HCT116 (cell line): ENCODE measurements around the gene FLNC. TPM values are rescaled to one million over a fixed set of nuclear protein-coding genes. Genes with fewer than 3 reads are reported as not detected.

Source experiments
- ATAC-seq: fragments of 200-7000 bp; cut with Tn5 transposase; 2 replicates; pipeline ENCODE4 v1.9.1; 2020; ENCODE audit warnings: mild to moderate bottlenecking, moderate library complexity
- BruUV-seq: library from RNA; stranded (reverse); fragments of 400-500 nt; replicated peaks from 2 replicates; lab custom pipeline; 2021; lab: Mats Ljungman, UMichigan
- CTCF ChIA-PET: fragments of 300-600 bp; sonication (Branson Sonifier 250); formaldehyde crosslinking; loops from one replicate; lab custom pipeline; 2021; ENCODE audit warnings: antibody characterized with exemption; lab: Charles Lee
- POLR2A ChIA-PET: fragments of 300-600, 350-600 bp; sonication (Branson Sonifier 250); formaldehyde crosslinking; loops from one replicate; lab custom pipeline; 2021; ENCODE audit warnings: antibody characterized with exemption; lab: Charles Lee
- RAD21 ChIA-PET, 2 experiments: fragments of 300-600 bp; sonication (Branson Sonifier 250); formaldehyde crosslinking; loops; one replicate each; lab custom pipeline; 2023; ENCODE audit warnings: low total read pairs in 2 of 2; ENCODE audit not compliant: uncharacterized antibody in 2 of 2, unreplicated experiment in 2 of 2, low non-redundant PET in 1 of 2; lab: Charles Lee
- DNase-seq: peaks from one replicate; pipeline ENCODE4 v3.0.0-alpha.2; 2010; ENCODE audit warnings: low read depth, low spot score
- H2AFZ ChIP-seq: fragments of 200-600 bp; shearing (Covaris generic), sonication (generic); 2 replicates; pipeline ENCODE4 v1.6.1; 2017; ENCODE audit warnings: low read depth, mixed run types, mixed read lengths, antibody characterized with exemption, low read length; ENCODE audit not compliant: poor library complexity, severe bottlenecking
- H3K27ac ChIP-seq: 2 replicates; pipeline ENCODE4 v1.5.1; 2012; ENCODE audit warnings: low read depth, low read length
- H3K27me3 ChIP-seq: fragments of 200-600 bp; sonication (generic); 2 replicates; pipeline ENCODE4 v1.6.1; 2016; ENCODE audit warnings: mixed run types, low read length, mixed read lengths; ENCODE audit not compliant: insufficient read depth
- H3K36me3 ChIP-seq, 2 experiments: fragments of 200-500 bp in 1 of 2; fragments of 200-600 bp in 1 of 2; sonication (Bioruptor generic) in 1 of 2; sonication (generic) in 1 of 2; 2 replicates each; pipeline versions ENCODE4 v1.5.1 to v1.6.1; 2014 to 2016; ENCODE audit warnings: low read length in 2 of 2, inconsistent platforms in 1 of 2, mixed read lengths in 1 of 2, mixed run types in 1 of 2; ENCODE audit not compliant: insufficient read depth in 2 of 2, control insufficient read depth in 1 of 2
- H3K4me1 ChIP-seq, 2 experiments: fragments of 200-600 bp in 1 of 2; sonication (generic) in 1 of 2; 2 replicates each; pipeline versions ENCODE4 v1.5.1 to v1.6.1; 2012 to 2017; ENCODE audit warnings: low read length in 2 of 2, inconsistent platforms in 1 of 2, mild to moderate bottlenecking in 1 of 2, mixed read lengths in 1 of 2, mixed run types in 1 of 2, moderate library complexity in 1 of 2; ENCODE audit not compliant: insufficient read depth in 2 of 2, control insufficient read depth in 1 of 2
- H3K4me2 ChIP-seq: fragments of 200-600 bp; sonication (generic); 2 replicates; pipeline ENCODE4 v1.6.1; 2017; ENCODE audit warnings: mixed run types, low read length, mixed read lengths
- H3K4me3 ChIP-seq, 2 experiments: fragments of 200-600 bp in 1 of 2; sonication (generic) in 1 of 2; replicated peaks in 1 of 2; 2 replicates each; pipeline ENCODE4 v1.5.1; 2011 to 2016; ENCODE audit warnings: low read length in 2 of 2, control low read depth in 1 of 2, low read depth in 1 of 2, mild to moderate bottlenecking in 1 of 2, mixed read lengths in 1 of 2, mixed run types in 1 of 2
- H3K79me2 ChIP-seq: fragments of 200-600 bp; sonication (generic); 2 replicates; pipeline ENCODE4 v1.6.1; 2017; ENCODE audit warnings: mild to moderate bottlenecking, mixed run types, low read length, moderate library complexity, mixed read lengths; ENCODE audit not compliant: insufficient read depth
- H3K9ac ChIP-seq: fragments of 200-600 bp; sonication (generic); 2 replicates; pipeline ENCODE4 v1.6.1; 2016; ENCODE audit warnings: low read length, mixed read lengths
- H3K9me2 ChIP-seq: fragments of 200-600 bp; sonication (generic), shearing (Covaris generic); 2 replicates; pipeline ENCODE4 v1.6.1; 2017; ENCODE audit warnings: mixed run types, mild to moderate bottlenecking, moderate library complexity; ENCODE audit not compliant: insufficient read depth
- H3K9me3 ChIP-seq, 2 experiments: fragments of 200-500 bp in 1 of 2; fragments of 200-600 bp in 1 of 2; sonication (Bioruptor generic) in 1 of 2; sonication (generic) in 1 of 2; 2 replicates each; pipeline ENCODE4 v1.6.1; 2014 to 2017; ENCODE audit warnings: low read length in 2 of 2, mixed read lengths in 2 of 2, inconsistent platforms in 1 of 2, low read depth in 1 of 2, mild to moderate bottlenecking in 1 of 2, mixed run types in 1 of 2, moderate library complexity in 1 of 2; ENCODE audit not compliant: control insufficient read depth in 1 of 2, insufficient read depth in 1 of 2
- H4K20me1 ChIP-seq: fragments of 200-600 bp; sonication (generic), shearing (Covaris generic); 2 replicates; pipeline ENCODE4 v1.6.1; 2017; ENCODE audit warnings: mixed run types, mild to moderate bottlenecking, moderate library complexity; ENCODE audit not compliant: insufficient read depth
- CBX3 ChIP-seq: IDR thresholded peaks from 2 replicates; pipeline ENCODE4 v1.6.1; 2012; ENCODE audit warnings: low read depth
- CEBPB ChIP-seq: IDR thresholded peaks from 2 replicates; pipeline ENCODE4 v1.6.1; 2012; ENCODE audit warnings: low read depth
- EZH2 ChIP-seq: fragments of 200-600 bp; sonication (generic); IDR thresholded peaks from 2 replicates; pipeline ENCODE4 v1.6.1; 2017; ENCODE audit warnings: antibody characterized with exemption, mixed run types
- EZH2phosphoT487 ChIP-seq: fragments of 200-600 bp; IDR thresholded peaks from 2 replicates; pipeline ENCODE4 v1.6.1; 2018; ENCODE audit warnings: antibody characterized with exemption, borderline replicate concordance
- FOSL1 ChIP-seq: IDR thresholded peaks from 2 replicates; pipeline ENCODE4 v1.6.1; 2012; ENCODE audit warnings: low read depth
- JUND ChIP-seq: IDR thresholded peaks from 2 replicates; pipeline ENCODE4 v1.6.1; 2012
- SP1 ChIP-seq: IDR thresholded peaks from 2 replicates; pipeline ENCODE4 v1.6.1; 2012; ENCODE audit warnings: low read depth
- SRF ChIP-seq: IDR thresholded peaks from 2 replicates; pipeline ENCODE4 v1.6.1; 2012; ENCODE audit warnings: low read depth
- TCF7L2 ChIP-seq: IDR thresholded peaks from 2 replicates; pipeline ENCODE4 v1.7.0; 2011; ENCODE audit warnings: borderline replicate concordance, inconsistent platforms; ENCODE audit not compliant: insufficient read depth, insufficient read length; ENCODE audit errors: extremely low read depth
- YY1 ChIP-seq: IDR thresholded peaks from 2 replicates; pipeline ENCODE4 v1.6.1; 2011; ENCODE audit warnings: low read length, low read depth, moderate library complexity, mild to moderate bottlenecking; ENCODE audit not compliant: insufficient replicate concordance; ENCODE audit errors: extremely low read depth
- ZFX ChIP-seq: fragments of 450-650 bp; IDR thresholded peaks from 2 replicates; pipeline ENCODE4 v1.6.1; 2017
- ZNF274 ChIP-seq: fragments of 200-500 bp; sonication (Bioruptor generic); IDR thresholded peaks from 2 replicates; pipeline ENCODE4 v1.6.1; 2014; ENCODE audit warnings: mild to moderate bottlenecking, low read depth, low read length, inconsistent platforms
- intact Hi-C: fragments of 100-400 bp; cut with micrococcal nuclease; formaldehyde crosslinking; loops from 2 replicates; pipeline ENCODE4 v1.10.0; 2022
- total RNA-seq: library from RNA; stranded (reverse); gene quantifications from one replicate; pipeline ENCODE4 v1.2.1, GENCODE V29; 2021; ENCODE audit not compliant: unreplicated experiment
- TF ChIP-seq, protein P1 (sequence below): IDR thresholded peaks from 2 replicates; pipeline ENCODE4 v1.6.1; 2011; ENCODE audit warnings: mild to moderate bottlenecking, low read length, moderate library complexity; ENCODE audit not compliant: insufficient replicate concordance; ENCODE audit errors: extremely low read depth

Gene FLNC
- total RNA-seq, 1 experiment from 2014 or later, result 42.8 TPM

DNA sequence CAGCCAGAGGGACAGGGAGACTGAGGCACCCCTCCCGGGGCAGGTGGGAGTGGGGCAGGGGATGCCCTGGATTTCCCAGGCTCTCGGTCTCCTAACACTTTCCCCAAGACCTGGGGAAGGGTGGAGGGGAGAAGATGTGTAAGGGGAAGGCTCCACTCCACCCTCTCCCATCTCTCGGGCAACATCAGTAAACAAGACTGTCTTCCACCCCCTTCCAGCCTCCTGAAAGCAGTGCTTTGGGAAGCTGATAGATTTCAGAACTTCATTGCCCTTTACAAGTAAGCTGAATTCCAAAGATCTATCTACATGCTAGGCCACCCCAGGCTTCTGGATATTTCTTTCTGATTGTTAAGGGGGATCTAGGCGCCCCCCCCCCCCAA, 3.7 kb downstream of the FLNC start:
- Histone ChIP-seq H3K9ac (no peak overlapping the region), H3K4me3 (no peak overlapping the region), H3K27me3 (no peaks in the 10 kb centered on the region), H2AFZ (no peak overlapping the region), H3K9me3 (no peaks in the 10 kb centered on the region), H4K20me1 (no peaks in the 10 kb centered on the region), H3K79me2 (peaks cover 18% of the 10 kb centered on the region; the same call in 1 of the 2 replicates), H3K36me3 (peaks cover 0 to 8% of the 10 kb centered on the region in 2 experiments; a peak in 1 of 4 replicates), H3K27ac (no peak overlapping the region), H3K4me2 (no peak overlapping the region), H3K9me2 (no peaks in the 10 kb centered on the region), H3K4me1 (peaks cover 11 to 47% of the 10 kb centered on the region in 2 experiments)
- ATAC-seq (no peak), DNase-seq (no peak)
- POLR2A ChIA-PET, result no interaction called here
- RAD21 ChIA-PET, result no interaction called here
- TF ChIP-seq YY1, result no peak
- TF ChIP-seq SP1, result no peak
- TF ChIP-seq JUND, result no peak
- TF ChIP-seq TCF7L2, result no peak
- no peak for TF ChIP-seq EZH2
- TF ChIP-seq CBX3, result no peak
- TF ChIP-seq ZFX, result no peak
- TF ChIP-seq EZH2phosphoT487, result no peak
- CTCF ChIA-PET, result no interaction called here
- no TSS peak for BruUV-seq
- intact Hi-C loops, result no loop called here

DNA sequence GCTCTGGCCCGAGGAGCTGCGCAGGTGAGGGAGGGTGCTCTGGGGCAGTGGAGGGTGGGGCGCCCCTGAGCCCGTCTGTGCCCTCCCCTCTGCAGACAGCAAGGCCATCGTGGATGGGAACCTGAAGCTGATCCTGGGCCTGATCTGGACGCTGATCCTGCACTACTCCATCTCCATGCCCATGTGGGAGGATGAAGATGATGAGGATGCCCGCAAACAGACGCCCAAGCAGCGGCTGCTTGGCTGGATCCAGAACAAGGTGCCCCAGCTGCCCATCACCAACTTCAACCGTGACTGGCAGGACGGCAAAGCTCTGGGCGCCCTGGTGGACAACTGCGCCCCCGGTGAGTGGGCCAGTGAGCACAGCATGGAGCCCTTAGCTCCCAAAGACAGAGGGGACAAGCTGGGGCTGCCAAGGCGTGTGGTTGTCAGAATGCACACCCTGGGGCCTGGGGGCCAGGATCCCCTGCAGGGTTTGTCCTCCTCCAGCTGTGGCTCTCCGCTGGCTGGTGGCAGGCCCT, 5.1 kb downstream of the FLNC start:
- peaks cover 18% of the 10 kb centered on the region; the same call in 1 of the 2 replicates for H3K79me2 ChIP-seq
- H3K27me3 ChIP-seq, result no peaks in the 10 kb centered on the region
- H3K9me3 ChIP-seq, result no peaks in the 10 kb centered on the region
- no peak for TF ChIP-seq FOSL1
- TF ChIP-seq, protein P1, sequence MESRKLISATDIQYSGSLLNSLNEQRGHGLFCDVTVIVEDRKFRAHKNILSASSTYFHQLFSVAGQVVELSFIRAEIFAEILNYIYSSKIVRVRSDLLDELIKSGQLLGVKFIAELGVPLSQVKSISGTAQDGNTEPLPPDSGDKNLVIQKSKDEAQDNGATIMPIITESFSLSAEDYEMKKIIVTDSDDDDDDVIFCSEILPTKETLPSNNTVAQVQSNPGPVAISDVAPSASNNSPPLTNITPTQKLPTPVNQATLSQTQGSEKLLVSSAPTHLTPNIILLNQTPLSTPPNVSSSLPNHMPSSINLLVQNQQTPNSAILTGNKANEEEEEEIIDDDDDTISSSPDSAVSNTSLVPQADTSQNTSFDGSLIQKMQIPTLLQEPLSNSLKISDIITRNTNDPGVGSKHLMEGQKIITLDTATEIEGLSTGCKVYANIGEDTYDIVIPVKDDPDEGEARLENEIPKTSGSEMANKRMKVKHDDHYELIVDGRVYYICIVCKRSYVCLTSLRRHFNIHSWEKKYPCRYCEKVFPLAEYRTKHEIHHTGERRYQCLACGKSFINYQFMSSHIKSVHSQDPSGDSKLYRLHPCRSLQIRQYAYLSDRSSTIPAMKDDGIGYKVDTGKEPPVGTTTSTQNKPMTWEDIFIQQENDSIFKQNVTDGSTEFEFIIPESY, result no peak
- no peak for TF ChIP-seq SRF
- TF ChIP-seq SP1, result no peak
- no peak for TF ChIP-seq ZNF274
- no peak for TF ChIP-seq EZH2phosphoT487
- TF ChIP-seq CEBPB, result no peak
- H3K27ac ChIP-seq, result no peak overlapping the region
- H3K36me3 ChIP-seq, result peaks cover 0 to 8% of the 10 kb centered on the region in 2 experiments; a peak in 1 of 4 replicates
- H4K20me1 ChIP-seq, result no peaks in the 10 kb centered on the region
- RAD21 ChIA-PET, result no interaction called here
- ATAC-seq (no peak), DNase-seq (no peak)
- H3K9ac ChIP-seq, result no peak overlapping the region
- POLR2A ChIA-PET, result interaction anchor here (0.6 kb wide), 1 partner anchor 69 kb away, joined by 4 read pairs; no protein-coding TSS in a partner anchor
- H3K9me2 ChIP-seq, result no peaks in the 10 kb centered on the region
- BruUV-seq, result no TSS peak
- H3K4me3 ChIP-seq, result no peak overlapping the region
- peaks cover 2 to 37% of the 10 kb centered on the region in 2 experiments; a peak in 3 of 4 replicates for H3K4me1 ChIP-seq
- CTCF ChIA-PET, result no interaction called here
- no peak overlapping the region for H3K4me2 ChIP-seq
- intact Hi-C loops, result no loop called here
- no peak overlapping the region for H2AFZ ChIP-seq
